Common myeloid progenitor, CD34-positive (primary cell): Measurements from ENCODE around the gene PRKN. TPM values are rescaled to one million over a fixed set of nuclear protein-coding genes. Genes with fewer than 3 reads are reported as not detected.
A peak's percentile ranks its signal among the peaks of the same experiment; 100 is the strongest.

ENCODE experiments used
- CTCF ChIA-PET: fragments of 350-600 bp; sonication (Branson Sonifier 250); formaldehyde crosslinking; loops from one replicate; lab custom pipeline; 2021; ENCODE audit warnings: antibody characterized with exemption; lab: Charles Lee
- POLR2A ChIA-PET: fragments of 350-600 bp; sonication (Branson Sonifier 250); formaldehyde crosslinking; loops from one replicate; lab custom pipeline; 2021; ENCODE audit warnings: antibody characterized with exemption; lab: Charles Lee
- DNase-seq, 3 donors: peaks; one replicate each; pipeline versions ENCODE4 v3.0.0 to v3.0.0-alpha.2; 2013
- H3K27ac ChIP-seq, 2 experiments: 1 replicate in 1 of 2; 2 replicates in 1 of 2; pipeline ENCODE4 v1.7.0; 2013; ENCODE audit warnings: inconsistent platforms in 2 of 2, low read length in 2 of 2, mild to moderate bottlenecking in 2 of 2, low read depth in 1 of 2, moderate library complexity in 1 of 2; ENCODE audit not compliant: severe bottlenecking in 2 of 2, insufficient read depth in 1 of 2, poor library complexity in 1 of 2
- H3K27me3 ChIP-seq, 5 experiments: replicated peaks in 2 of 5; 1 replicate in 3 of 5; 2 replicates in 2 of 5; pipeline versions ENCODE4 v1.6.1 to v1.7.0; 2013; ENCODE audit warnings: low read length in 4 of 5, mild to moderate bottlenecking in 2 of 5, moderate library complexity in 2 of 5, inconsistent platforms in 1 of 5; ENCODE audit not compliant: insufficient read depth in 5 of 5, control insufficient read depth in 4 of 5
- H3K36me3 ChIP-seq, 4 experiments: 1 replicate in 2 of 4; 2 replicates in 2 of 4; pipeline versions ENCODE4 v1.6.1 to v1.7.0; 2013; ENCODE audit warnings: low read length in 3 of 4, control low read depth in 1 of 4, mild to moderate bottlenecking in 1 of 4; ENCODE audit not compliant: control insufficient read depth in 4 of 4, insufficient read depth in 4 of 4
- H3K4me1 ChIP-seq, 4 experiments: 1 replicate in 3 of 4; 2 replicates in 1 of 4; pipeline versions ENCODE4 v1.6.1 to v1.7.1; 2013; ENCODE audit warnings: low read length in 3 of 4, mild to moderate bottlenecking in 3 of 4, control low read depth in 1 of 4, inconsistent platforms in 1 of 4, moderate library complexity in 1 of 4; ENCODE audit not compliant: control insufficient read depth in 4 of 4, insufficient read depth in 4 of 4; ENCODE audit errors: control extremely low read depth in 1 of 4
- H3K4me3 ChIP-seq, 7 experiments: 1 replicate in 4 of 7; 2 replicates in 3 of 7; pipeline versions ENCODE4 v1.5.1 to v1.7.0; 2013; ENCODE audit warnings: mild to moderate bottlenecking in 7 of 7, low read length in 6 of 7, moderate library complexity in 6 of 7, inconsistent platforms in 2 of 7, low read depth in 2 of 7, control low read depth in 1 of 7; ENCODE audit not compliant: insufficient read depth in 4 of 7, control insufficient read depth in 1 of 7; ENCODE audit errors: extremely low read depth in 1 of 7
- H3K9me3 ChIP-seq, 5 experiments: 1 replicate in 4 of 5; 2 replicates in 1 of 5; pipeline versions ENCODE4 v1.6.1 to v1.7.1; 2013; ENCODE audit warnings: low read length in 4 of 5, mild to moderate bottlenecking in 2 of 5, inconsistent platforms in 1 of 5, low read depth in 1 of 5, moderate library complexity in 1 of 5; ENCODE audit not compliant: control insufficient read depth in 4 of 5, insufficient read depth in 2 of 5; ENCODE audit errors: control extremely low read depth in 1 of 5
- WGBS: methylation state at CpG from one replicate; pipeline ENCODE4 v1.1.5; 2013; ENCODE audit not compliant: insufficient coverage; 5-methylcytosine and 5-hydroxymethylcytosine counted together
- polyA plus RNA-seq: library from polyadenylated mRNA; unstranded; fragments of 120-200 nt; gene quantifications from one replicate; pipeline ENCODE4 v1.2.1, GENCODE V29; 2013

Gene PRKN
- 1.7 TPM for polyA plus RNA-seq

GRCh38 chr6:162727322-162728182 is at the start of gene PRKN, which contains the start of gene PACRG:
PRKN (minus strand) TSS chr6:162727766.
PACRG (plus strand) TSS chr6:162727974.
- peaks cover 0 to 13% (median 2%) of the 10 kb centered on the region in 4 experiments for H3K4me1 ChIP-seq
- CTCF ChIA-PET, result interaction anchor here (1.3 to 1.5 kb wide), 3 partner anchors 11 to 23 kb away, joined by 3 to 4 read pairs (median 3); no protein-coding TSS in a partner anchor
- H3K27ac ChIP-seq, result peak within 1 kb of the TSS; percentile 67 to 93
- no peaks in the 10 kb centered on the region for H3K9me3 ChIP-seq
- peak; percentile 99 for DNase-seq
- WGBS, result under 1% methylated on average over 70 of the region's 84 CpGs
- POLR2A ChIA-PET, result interaction anchor here (0.6 kb wide), 1 partner anchor 554 kb away, joined by 4 read pairs; no protein-coding TSS in a partner anchor
- H3K4me3 ChIP-seq, result peak within 1 kb of the TSS; percentile 59 to 82 (median 77)
- H3K27me3 ChIP-seq, result no peaks in the 10 kb centered on the region
- H3K36me3 ChIP-seq, result no peaks in the 10 kb centered on the region

- Histone ChIP-seq H3K27ac (no peak overlapping the region), H3K27me3 (no peaks in the 10 kb centered on the region), H3K4me1 (no peaks in the 10 kb centered on the region), H3K36me3 (no peaks in the 10 kb centered on the region), H3K4me3 (no peak overlapping the region), H3K9me3 (peaks cover 0 to 9% (median 0%) of the 10 kb centered on the region in 5 experiments)
- WGBS, result 99% methylated on average over 6 of the region's 7 CpGs
- CTCF ChIA-PET, result no interaction called here
- POLR2A ChIA-PET, result no interaction called here
- no peak for DNase-seq
Measured at GRCh38 chr6:162777091-162777490, 49.5 kb upstream of the PRKN start.

- no peaks in the 10 kb centered on the region for H3K4me1 ChIP-seq
- 100% methylated on average over 1 of the region's 3 CpGs for WGBS
- H3K36me3 ChIP-seq, result no peaks in the 10 kb centered on the region
- H3K4me3 ChIP-seq, result no peak overlapping the region
- H3K9me3 ChIP-seq, result no peaks in the 10 kb centered on the region
- ChIA-PET POLR2A (no interaction called here), CTCF (no interaction called here)
- no peaks in the 10 kb centered on the region for H3K27me3 ChIP-seq
- no peak overlapping the region for H3K27ac ChIP-seq
- no peak for DNase-seq
Measured at GRCh38 chr6:162773996-162774395, 46.4 kb upstream of the PRKN start.

- CTCF ChIA-PET, result no interaction called here
- POLR2A ChIA-PET, result no interaction called here
- Histone ChIP-seq H3K27me3 (no peaks in the 10 kb centered on the region), H3K9me3 (no peaks in the 10 kb centered on the region), H3K27ac (no peak overlapping the region), H3K4me1 (no peaks in the 10 kb centered on the region), H3K4me3 (no peak overlapping the region), H3K36me3 (no peaks in the 10 kb centered on the region)
- no peak for DNase-seq
Measured at GRCh38 chr6:162772466-162772865, 44.9 kb upstream of the PRKN start.

- H3K36me3 ChIP-seq, result no peaks in the 10 kb centered on the region
- no peaks in the 10 kb centered on the region for H3K4me1 ChIP-seq
- ChIA-PET POLR2A (no interaction called here), CTCF (no interaction called here)
- no peaks in the 10 kb centered on the region for H3K27me3 ChIP-seq
- no peak overlapping the region for H3K27ac ChIP-seq
- WGBS, result no CpG with 5 or more reads among the region's 1 CpG
- no peaks in the 10 kb centered on the region for H3K9me3 ChIP-seq
- DNase-seq, result no peak
- H3K4me3 ChIP-seq, result no peak overlapping the region
Measured at GRCh38 chr6:162770955-162771354, 43.4 kb upstream of the PRKN start.

- POLR2A ChIA-PET, result no interaction called here
- CTCF ChIA-PET, result interaction anchor here (0.6 kb wide), 1 partner anchor 1151 kb away, joined by 3 read pairs; no protein-coding TSS in a partner anchor
Measured at GRCh38 chr6:162770136-162770535, 42.6 kb upstream of the PRKN start.

GRCh38 chr6:162753775-162754174 is 26.2 kb upstream of the PRKN start:
- H3K9me3 ChIP-seq, result peaks cover 0 to 1% (median 0%) of the 10 kb centered on the region in 5 experiments
- no peak overlapping the region for H3K4me3 ChIP-seq
- H3K27me3 ChIP-seq, result no peaks in the 10 kb centered on the region
- no peak for DNase-seq
- POLR2A ChIA-PET, result interaction anchor here (0.7 kb wide), 1 partner anchor 21 kb away, joined by 3 read pairs; no protein-coding TSS in a partner anchor
- H3K4me1 ChIP-seq, result no peaks in the 10 kb centered on the region
- no peaks in the 10 kb centered on the region for H3K36me3 ChIP-seq
- no peak overlapping the region for H3K27ac ChIP-seq
- CTCF ChIA-PET, result no interaction called here

More at GRCh38 chr6:162770136-162770535, 42.6 kb upstream of the PRKN start:
- no peaks in the 10 kb centered on the region for H3K4me1 ChIP-seq
- no peak for DNase-seq
- H3K9me3 ChIP-seq, result no peaks in the 10 kb centered on the region
- H3K27me3 ChIP-seq, result no peaks in the 10 kb centered on the region
- no peak overlapping the region for H3K27ac ChIP-seq
- no peaks in the 10 kb centered on the region for H3K36me3 ChIP-seq
- no peak overlapping the region for H3K4me3 ChIP-seq
